ENCODE measurements around the gene TNFRSF8. TPM values are rescaled to one million over a fixed set of nuclear protein-coding genes. Genes with fewer than 3 reads are reported as not detected.

Gene TNFRSF8
- total and polyA plus RNA-seq, 2 experiments from 2014 or later: not detected

GRCh38 chr1:12080156-12080555 is 17.1 kb downstream of the TNFRSF8 start:
- Histone ChIP-seq H2AFZ (no peak overlapping the region), H3K4me2 (no peak overlapping the region)
- WGBS (ENCODE audit: low lambda C conversion rate, missing lambda C conversion rate): 97% methylated on average over 6 of the region's 6 CpGs

GRCh38 chr1:12080773-12081556 is 17.9 kb downstream of the TNFRSF8 start:
- Histone ChIP-seq H3K36me3 (replicated peaks; ENCODE audit: insufficient read depth, low read depth) (no peaks in the 10 kb centered on the region), H3K4me1 (ENCODE audit: insufficient read depth) (no peaks in the 10 kb centered on the region), H3K79me2 (no peaks in the 10 kb centered on the region), H3K4me2 (no peak overlapping the region), H3K9me2 (replicated peaks; ENCODE audit: insufficient read depth) (no peaks in the 10 kb centered on the region), H2AFZ (no peak overlapping the region), H3K9me3 (ENCODE audit: low read depth) (no peaks in the 10 kb centered on the region), H3K27me3 (no peaks in the 10 kb centered on the region), H3K4me3 (no peak overlapping the region), H3K27ac (no peak overlapping the region), H4K20me1 (ENCODE audit: insufficient read depth, poor library complexity, severe bottlenecking) (no peaks in the 10 kb centered on the region)
- no peak for TF ChIP-seq EZH2phosphoT487 (IDR thresholded peaks at IDR 0.05; ENCODE audit: low read depth, severe bottlenecking, unreplicated experiment)
- no peak for TF ChIP-seq CTCF (IDR thresholded peaks at IDR 0.05; ENCODE audit: poor library complexity)
- no peak for TF ChIP-seq EZH2 (IDR thresholded peaks at IDR 0.05; ENCODE audit: borderline replicate concordance)
- WGBS (ENCODE audit: low lambda C conversion rate, missing lambda C conversion rate): 94% methylated on average over 9 of the region's 9 CpGs
- no peak for DNase-seq (ENCODE audit: low spot score)

More at GRCh38 chr1:12080156-12080555, 17.1 kb downstream of the TNFRSF8 start:
- no peak for DNase-seq (ENCODE audit: low spot score)
- no peaks in the 10 kb centered on the region for H3K79me2 ChIP-seq
- H3K36me3 ChIP-seq (replicated peaks; ENCODE audit: insufficient read depth, low read depth): no peaks in the 10 kb centered on the region
- H4K20me1 ChIP-seq (ENCODE audit: insufficient read depth, poor library complexity, severe bottlenecking): no peaks in the 10 kb centered on the region
- H3K27ac ChIP-seq: no peak overlapping the region
- H3K4me1 ChIP-seq (ENCODE audit: insufficient read depth): no peaks in the 10 kb centered on the region
- no peak overlapping the region for H3K4me3 ChIP-seq
- no peaks in the 10 kb centered on the region for H3K27me3 ChIP-seq
- no peaks in the 10 kb centered on the region for H3K9me2 ChIP-seq (replicated peaks; ENCODE audit: insufficient read depth)
- TF ChIP-seq CTCF (IDR thresholded peaks at IDR 0.05; ENCODE audit: poor library complexity): no peak
- no peak for TF ChIP-seq EZH2phosphoT487 (IDR thresholded peaks at IDR 0.05; ENCODE audit: low read depth, severe bottlenecking, unreplicated experiment)
- no peak for TF ChIP-seq EZH2 (IDR thresholded peaks at IDR 0.05; ENCODE audit: borderline replicate concordance)
- H3K9me3 ChIP-seq (ENCODE audit: low read depth): no peaks in the 10 kb centered on the region

- no peak for DNase-seq (ENCODE audit: low spot score)
- H3K27ac ChIP-seq: no peak overlapping the region
- H4K20me1 ChIP-seq (ENCODE audit: insufficient read depth, poor library complexity, severe bottlenecking): no peaks in the 10 kb centered on the region
- no peaks in the 10 kb centered on the region for H3K4me1 ChIP-seq (ENCODE audit: insufficient read depth)
- no peaks in the 10 kb centered on the region for H3K36me3 ChIP-seq (replicated peaks; ENCODE audit: insufficient read depth, low read depth)
- H3K4me3 ChIP-seq: no peak overlapping the region
- 96% methylated on average over 7 of the region's 7 CpGs for WGBS (ENCODE audit: low lambda C conversion rate, missing lambda C conversion rate)
- no peaks in the 10 kb centered on the region for H3K79me2 ChIP-seq
- no peaks in the 10 kb centered on the region for H3K27me3 ChIP-seq
- no peak overlapping the region for H2AFZ ChIP-seq
- no peaks in the 10 kb centered on the region for H3K9me3 ChIP-seq (ENCODE audit: low read depth)
- no peak for TF ChIP-seq EZH2phosphoT487 (IDR thresholded peaks at IDR 0.05; ENCODE audit: low read depth, severe bottlenecking, unreplicated experiment)
- TF ChIP-seq EZH2 (IDR thresholded peaks at IDR 0.05; ENCODE audit: borderline replicate concordance): no peak
- TF ChIP-seq CTCF (IDR thresholded peaks at IDR 0.05; ENCODE audit: poor library complexity): no peak
- H3K4me2 ChIP-seq: no peak overlapping the region
- no peaks in the 10 kb centered on the region for H3K9me2 ChIP-seq (replicated peaks; ENCODE audit: insufficient read depth)
These were observed 18.7 kb downstream of the TNFRSF8 start for GRCh38 chr1:12081648-12082396.

Data from hepatocyte (in vitro differentiated cells).